GM21576 (cell line): ENCODE data around the gene CTBP1.

Experiments used
- ATAC-seq: cut with Tn5 transposase; IDR thresholded peaks from one replicate; pipeline ENCODE4 v1.9.1; 2021; ENCODE audit warnings: mild to moderate bottlenecking, moderate library complexity; ENCODE audit not compliant: unreplicated experiment

The CTBP1 gene

DNA sequence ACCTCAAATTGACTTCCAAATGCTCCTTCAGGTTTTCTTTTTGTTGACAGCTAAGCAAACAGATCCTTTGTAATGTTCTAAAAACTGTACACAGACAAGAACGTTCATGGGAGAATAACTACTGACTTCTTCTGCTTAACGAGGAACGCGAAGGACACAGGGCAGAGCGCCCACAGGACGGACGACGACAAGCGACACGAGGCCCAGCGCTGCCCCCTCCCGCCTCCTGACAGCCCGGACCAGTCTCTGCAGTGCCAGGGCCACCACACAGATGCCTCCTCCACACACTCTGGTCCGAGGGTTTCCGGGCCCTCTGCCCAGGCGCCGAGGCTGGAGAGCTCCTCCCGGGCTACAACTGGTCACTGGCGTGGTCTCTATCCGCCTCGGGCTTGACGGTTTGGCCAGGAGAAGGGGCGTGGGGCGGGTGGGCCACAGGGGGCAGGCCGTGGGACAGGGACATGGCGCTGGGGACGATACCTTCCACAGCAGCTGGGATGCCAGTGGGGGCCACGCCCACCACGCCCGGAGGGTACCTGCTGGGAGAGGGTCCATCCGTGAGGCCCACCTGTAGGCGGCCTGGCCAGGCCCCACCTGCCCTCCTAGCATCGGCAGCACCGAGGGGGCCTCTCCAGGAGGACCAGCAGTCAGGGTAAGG is 36.9 kb downstream of the CTBP1 start:
- no peak for ATAC-seq

DNA sequence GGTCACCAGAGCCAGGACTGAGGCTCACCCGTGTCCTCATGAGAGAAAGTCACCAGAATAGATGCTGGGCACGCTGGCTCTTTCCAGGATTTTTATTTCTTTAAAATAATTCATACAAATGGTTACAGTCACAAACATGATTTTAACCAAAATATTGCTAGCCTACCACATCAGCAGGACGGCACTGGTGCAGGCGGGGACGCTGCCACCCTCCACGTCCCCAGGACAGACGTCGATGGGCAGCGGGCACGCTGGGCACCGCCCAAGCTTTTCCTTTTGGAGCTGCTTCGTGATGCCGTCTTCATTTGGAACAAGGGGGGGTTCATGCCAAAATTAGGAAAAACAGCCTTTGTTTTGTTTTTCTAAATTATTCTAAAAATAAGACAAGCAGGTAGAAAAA is 37.6 kb downstream of the CTBP1 start:
- no peak for ATAC-seq

DNA sequence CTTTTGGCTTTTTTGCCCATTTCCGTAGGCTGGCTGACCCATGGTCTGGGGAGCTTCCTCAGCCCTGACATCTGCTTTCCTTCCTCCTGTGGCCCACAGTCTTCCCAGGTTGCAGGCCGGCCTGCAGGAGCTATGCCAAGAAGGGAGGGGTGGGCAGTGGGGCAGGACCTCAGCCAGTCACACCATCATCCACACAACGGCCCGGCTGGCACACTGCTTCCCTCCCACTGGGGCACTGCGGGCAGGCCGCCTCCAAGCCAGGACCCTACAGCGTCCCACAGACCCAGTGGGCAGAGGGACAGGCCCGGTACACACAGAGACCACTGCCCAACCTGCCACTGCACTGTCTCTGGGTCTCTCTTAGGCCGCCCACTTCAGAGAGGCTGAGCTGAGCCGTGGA is 38.0 kb downstream of the CTBP1 start:
- ATAC-seq = no peak

DNA sequence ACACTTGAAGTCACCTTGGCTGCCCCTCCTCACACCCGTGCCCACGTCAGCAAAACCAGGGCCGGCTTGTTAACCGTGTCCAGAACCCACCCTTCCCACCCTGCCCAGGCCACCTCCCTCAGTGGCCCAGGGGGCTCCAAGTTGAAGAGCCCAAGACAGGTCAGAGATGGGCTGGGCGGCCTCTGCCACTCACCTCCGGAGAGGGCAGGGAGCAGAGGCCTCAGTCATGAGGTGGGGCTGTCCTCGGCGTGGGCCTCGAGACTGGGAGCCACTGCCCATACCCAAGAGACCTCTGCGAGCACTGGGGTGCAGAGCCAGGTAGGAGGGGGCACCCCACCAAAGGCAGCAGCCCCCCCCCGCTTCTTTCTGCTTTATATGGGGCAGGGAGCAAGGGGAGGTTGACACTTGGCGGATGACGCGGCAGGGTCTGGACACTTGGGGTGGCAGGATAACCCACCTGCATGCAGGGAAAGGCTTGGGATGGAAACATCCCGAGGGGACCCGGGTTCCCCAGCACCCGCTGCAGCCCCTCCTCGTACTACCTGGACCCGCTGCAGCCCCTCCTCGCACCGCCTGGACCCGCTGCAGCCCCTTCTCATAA is 38.6 kb downstream of the CTBP1 start:
- no peak for ATAC-seq

DNA sequence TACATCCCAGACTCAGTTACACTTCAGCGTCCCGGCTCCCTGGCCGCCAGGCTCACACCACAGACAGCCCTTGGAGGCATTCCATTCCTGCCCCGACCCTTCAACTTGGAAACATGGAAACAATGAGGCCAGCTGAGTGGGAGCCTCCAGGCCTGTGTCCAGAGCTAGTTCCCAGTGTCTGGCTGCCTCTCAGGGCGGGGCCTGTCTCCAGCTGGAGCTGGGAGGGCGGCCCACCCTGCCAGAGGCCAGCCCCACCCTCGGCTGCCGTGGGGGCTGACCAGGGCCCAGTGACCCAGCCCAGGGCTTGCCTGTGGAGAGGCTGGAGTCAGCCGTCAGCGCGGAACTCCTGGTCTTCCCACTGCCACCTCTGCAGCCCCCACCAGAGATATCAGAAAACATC is 39.1 kb downstream of the CTBP1 start:
- no peak for ATAC-seq

DNA sequence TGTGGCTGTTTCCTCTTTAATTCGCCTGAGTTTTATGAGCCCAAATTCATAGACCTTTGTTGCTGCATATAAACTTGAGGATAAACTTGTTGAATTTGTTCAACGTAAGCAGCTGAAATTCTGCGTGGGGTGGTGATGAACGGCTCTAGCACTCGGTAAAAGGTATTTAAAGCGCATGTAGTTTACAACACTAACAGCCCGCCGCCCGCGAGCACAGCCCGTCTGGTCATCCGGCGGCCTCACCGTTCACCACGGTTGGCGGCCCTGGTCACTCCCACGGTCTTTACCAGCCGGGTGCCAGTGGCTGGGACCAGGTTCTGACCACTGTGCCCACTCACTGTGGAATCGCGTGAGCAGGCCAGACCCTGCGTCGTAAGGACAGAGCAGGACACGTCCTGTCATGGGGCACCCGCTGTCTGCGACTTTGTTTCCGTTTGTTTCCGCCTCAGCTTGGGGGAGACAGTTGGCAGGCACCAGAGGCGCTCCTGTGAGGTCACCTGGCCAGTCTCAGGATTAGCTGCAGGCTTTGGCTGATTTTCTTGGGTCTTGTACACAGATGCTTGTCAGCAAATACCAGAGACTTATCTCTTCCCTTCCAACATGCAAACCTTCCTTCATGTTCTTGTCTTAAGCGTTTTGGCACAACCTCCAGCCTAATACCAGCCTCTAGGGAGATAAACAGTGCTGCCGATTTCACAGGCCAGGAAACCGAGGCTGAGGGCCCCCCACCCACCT is 39.8 kb downstream of the CTBP1 start:
- ATAC-seq = no peak

DNA sequence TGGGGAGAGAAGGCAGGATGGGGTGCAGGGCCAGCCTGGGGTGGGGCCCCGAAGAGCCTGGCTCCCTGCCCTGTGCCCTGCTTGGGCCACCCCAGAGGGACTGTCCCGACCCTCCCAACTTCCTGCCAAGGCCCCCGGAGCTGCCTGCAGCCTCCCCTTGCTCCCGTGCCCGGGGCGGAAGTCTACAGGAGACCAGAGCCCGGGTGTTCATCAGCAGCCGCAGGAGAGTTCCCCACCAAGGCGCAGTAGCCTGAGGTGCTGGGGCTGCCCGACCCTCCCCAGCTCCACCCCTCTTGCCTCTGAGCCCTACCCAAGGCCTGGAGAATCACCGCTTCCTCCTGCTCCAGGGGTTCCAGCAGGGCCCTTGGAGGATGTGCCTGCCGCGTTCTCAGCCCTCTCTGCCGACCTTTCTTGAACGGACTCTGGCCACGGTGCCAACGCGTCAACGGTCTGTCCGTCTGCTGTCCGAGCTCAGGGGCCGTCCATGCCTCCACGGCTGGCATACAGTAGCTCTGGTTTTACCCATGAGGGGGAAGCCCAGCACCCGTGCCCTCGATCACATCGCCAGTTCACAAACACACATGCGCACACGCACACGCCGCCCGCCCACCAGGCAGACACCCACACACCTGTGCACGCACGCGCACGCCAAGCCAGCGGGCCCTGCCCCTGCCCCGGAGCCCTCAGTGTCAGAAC is 40.5 kb downstream of the CTBP1 start:
- ATAC-seq = no peak

DNA sequence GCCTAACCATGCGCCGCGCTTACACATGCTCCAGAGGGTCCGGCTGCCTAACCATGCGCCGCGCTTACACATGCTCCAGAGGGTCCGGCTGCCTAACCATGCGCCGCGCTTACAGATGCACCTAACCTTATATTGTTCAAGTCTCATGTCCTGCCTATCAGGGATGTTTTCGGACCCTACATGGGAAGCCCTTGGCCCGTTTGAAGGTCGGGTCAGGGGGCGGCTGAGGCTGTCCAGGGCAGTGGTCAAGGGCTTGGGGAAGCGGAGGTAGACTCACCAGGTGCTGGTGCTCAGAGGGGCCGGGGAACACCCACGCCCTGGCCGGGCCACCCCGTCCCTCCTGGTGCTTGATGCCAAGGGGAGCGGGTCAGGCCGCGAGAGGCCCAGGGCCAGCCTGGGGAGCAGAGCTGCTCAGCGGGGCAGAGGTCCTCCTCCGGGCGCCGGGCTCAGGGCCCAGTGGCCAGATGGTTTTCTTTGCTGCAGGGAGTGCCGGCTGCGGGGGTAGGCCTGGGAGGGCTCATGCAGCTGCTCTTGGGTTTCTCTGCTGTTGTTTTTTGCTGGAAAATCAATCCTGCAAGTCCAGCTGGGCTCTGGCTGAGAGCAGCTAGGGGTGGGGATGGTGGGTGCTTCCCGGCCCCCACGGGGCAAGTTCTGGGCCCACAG is 41.2 kb downstream of the CTBP1 start:
- ATAC-seq = no peak

DNA sequence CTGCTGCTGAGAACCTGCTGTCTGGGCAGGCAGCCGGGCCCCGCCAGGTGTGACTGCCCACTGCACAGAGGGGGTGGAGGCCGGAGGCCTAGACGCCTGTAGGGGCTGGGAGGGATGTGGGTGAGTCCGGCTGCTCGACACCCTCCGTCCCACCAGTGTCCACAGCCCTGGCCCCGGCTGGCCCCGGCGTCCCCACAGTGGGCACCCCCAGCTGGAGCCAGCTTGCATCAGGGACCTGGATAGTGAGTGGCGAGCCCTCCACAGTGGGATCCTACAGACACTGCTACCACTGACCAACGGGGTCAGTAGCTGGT is 41.8 kb downstream of the CTBP1 start:
- ATAC-seq = no peak

DNA sequence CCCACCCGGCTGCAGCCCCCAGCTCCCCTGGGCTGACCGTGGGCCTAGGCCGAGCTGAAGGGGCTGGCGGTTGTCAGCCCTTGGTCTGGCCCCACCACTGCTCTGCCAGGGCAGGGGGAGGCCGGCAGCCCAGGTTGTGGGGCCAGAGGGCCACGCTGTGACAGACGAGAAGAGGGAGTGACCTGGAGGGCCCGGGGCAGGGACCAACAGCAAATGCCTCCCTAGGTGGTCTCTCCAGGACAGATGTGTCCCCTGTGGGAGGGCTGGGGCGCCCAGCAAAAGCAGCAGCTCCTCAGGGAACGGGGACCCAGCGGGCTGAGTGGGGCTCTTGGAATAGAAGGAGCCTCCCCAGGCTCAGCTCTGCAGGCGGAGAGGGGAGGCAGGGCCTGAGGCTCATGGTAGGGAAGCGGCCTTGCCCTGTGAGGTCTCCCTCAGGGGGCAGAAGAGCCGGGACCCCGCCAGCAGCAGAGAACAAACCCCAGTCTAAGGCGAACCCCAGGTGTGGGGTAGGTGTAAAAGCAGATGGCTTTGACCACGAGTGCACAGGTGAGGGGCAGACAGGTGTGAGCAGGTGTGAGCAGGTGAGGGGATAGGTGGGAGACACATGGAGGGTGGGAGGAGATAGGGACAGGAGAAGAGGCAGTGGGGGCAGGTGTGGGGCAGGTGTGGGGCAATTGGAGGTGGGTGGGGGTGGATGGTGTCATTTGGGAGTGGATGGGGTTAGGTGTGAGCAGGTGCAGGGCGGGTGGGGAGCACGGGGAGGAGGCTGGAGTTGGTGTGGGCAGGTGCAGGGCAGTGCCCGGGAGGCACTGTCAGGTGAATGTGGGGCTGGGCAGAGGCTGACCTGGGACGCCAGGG is 42.4 kb downstream of the CTBP1 start:
- no peak for ATAC-seq

DNA sequence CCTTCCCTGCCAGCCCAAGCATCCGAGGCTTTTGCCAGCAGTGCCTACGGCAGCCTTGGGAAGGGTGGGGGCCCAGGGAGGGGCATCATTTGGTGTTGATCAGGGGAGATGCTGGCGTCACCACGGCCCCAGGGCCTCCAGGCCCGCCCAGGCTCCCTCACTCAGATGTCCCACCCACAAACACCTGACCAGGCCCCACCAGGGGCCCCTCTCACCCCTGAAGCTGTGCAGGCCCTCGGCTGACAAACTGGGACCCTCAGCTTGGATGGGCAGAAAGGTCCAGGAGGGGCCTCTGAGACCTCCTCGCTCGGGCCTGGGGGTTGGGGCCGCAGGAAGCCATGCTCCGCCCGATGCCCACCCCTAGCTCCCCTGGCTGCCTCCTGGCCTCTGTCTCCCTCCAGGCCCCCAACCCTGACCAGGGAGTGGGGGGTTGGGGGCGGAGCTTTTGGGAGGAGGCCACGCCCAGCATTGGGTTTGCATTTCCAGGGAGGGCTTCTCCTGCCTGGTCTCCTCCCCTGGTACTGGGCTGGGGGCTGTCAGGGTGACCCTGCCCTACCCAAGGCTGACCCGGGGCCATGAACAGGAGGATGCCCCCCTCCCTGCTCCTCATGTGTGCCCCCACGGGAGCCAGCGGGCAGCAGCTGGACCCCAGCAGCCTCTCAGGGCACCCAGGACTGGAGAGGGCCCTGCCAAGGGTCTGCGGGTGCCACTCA is 43.2 kb downstream of the CTBP1 start:
- no peak for ATAC-seq

DNA sequence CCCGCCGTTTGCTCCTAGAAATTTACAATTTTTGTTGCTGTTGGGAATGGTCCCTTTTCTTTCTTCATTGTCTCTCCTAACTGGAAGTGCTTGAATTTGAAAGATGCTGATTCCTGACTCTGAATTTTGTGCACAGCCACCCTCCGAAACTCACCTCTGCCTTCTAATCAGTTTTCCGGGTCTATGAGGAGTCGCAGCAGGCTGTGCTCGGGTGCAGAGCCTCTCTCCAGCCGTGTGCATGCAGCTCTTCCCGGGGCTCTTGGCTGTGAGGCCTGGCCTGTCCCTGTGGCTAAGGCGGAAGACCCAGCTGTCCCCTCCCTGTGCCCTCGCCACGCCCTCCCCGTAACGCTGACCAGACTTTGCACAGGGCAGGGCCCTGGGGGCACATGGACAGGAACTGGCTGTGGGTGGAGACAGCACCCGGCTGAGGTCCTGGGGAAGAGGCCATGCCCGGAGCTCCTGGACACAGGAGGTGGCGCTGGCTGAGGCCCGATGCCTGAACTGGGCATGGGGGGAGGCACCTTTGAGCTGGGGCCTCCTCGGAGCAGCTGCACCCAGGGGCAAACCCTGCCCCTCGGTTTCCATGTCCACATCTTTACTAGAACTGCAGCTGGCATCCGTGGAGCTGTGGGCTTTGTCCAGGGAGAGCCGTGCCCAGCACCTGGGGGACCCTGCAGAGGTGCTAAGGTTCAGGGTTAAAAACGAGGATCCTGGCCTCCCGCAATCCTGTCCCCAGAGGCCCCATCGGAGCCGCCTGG is 43.9 kb downstream of the CTBP1 start:
- no peak for ATAC-seq

DNA sequence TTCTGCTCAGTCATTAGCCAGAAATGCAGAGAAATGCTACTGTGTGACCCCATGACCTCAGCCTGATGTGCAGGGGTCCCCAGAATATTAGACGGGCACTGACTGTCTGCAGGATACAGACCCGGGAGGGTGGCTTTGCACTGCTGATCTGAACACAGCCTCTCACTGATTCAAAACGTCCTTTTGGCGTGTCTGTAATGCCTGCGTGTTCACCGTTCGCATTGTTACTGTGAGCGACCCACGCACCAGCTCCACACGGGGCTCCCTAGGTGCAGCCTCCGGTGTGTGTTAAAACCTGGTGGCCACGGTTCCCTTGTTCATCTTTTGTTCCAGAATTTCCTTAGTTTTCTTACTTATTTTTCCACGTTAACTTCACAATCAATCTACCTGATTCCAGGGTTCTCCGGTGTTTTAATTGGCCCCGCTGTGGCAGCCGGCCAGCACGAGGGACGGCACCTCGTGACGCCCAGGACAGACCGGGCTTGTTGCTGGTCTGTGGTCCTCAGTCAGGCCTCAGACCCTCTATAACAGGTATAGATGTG is 44.6 kb downstream of the CTBP1 start:
- no peak for ATAC-seq

DNA sequence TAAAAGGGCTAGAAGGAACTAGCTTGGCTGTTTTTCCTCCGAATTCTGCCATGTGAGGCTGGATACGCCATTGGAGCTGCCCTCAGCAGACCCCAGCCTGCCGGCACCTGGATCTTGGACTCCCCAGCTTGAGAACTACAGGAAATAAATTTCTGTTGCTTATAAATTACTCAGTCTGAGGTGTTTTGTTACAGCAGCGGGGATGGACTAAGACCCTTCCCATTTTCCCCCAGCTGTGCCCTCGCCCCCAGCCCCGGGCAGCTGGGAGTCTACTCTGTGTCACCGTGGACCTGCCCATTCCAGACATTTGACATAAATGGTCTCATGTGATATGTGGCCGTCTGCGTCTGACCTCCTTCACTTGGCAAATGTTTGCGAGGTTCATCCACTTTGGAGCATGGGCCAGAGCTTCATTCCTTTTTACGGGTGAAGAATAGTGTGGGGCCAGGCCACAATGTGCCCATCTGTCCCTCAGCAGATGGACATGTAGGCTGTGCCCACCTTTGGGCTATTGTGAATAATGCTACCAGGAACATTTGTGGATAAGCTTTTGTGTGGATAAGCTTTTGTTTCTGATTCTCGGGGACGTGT is 45.8 kb downstream of the CTBP1 start:
- no peak for ATAC-seq

DNA sequence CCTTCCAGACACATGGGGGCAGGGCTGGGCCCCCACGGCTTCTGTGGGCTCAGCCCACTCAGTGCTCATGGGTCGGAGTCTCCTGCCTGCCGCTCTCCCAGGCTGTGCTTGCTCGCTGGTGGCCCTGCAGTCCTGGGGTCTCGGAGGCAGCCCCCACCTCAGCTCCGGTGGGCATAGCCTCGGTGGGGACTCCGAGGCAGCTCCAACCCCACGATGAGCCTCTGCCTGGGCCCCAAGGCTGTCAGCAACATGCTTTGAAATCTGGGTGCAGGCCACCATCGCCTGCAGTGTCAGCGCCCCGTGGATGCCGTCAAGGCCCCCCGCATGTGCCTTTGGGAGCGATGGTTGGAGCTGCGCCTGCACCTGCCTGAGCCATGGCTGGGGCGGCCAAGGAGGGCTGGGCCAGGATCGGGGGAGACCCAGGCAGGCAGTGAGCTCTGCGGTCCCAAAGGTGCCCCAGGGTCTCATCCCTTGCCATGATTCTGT is 46.4 kb downstream of the CTBP1 start:
- no peak for ATAC-seq

DNA sequence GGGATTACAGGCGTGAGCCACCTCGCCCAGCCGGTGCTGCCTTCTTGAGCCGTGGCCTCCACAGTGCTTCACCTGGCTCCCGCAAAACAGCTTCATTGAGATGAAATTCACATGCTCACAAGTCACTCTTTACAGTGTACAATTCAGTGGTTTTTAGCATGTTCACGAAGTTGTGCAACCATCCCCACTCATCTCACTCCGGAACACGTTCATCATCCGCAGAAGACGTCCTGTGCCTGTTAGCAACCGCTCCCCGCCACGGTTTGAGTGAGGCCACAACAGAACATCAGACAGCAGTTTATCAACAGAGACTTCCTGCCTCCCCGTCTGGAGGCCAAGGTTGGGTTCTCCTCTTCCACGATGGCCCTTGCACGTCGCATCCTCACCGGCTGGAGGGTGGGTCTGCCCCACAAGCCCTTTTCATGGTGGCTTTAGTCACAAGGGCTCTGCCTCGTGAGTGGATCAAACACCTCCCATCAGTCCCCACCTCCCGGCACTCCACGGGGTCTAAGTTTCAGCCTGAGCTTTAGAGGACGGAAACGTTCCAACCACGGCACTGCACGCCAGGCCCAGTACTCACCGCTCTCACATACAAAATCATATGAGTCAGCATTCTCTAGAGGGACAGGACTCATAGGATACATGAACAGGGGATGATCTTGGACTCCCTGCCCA is 46.9 kb downstream of the CTBP1 start:
- peak; percentile 32 for ATAC-seq

DNA sequence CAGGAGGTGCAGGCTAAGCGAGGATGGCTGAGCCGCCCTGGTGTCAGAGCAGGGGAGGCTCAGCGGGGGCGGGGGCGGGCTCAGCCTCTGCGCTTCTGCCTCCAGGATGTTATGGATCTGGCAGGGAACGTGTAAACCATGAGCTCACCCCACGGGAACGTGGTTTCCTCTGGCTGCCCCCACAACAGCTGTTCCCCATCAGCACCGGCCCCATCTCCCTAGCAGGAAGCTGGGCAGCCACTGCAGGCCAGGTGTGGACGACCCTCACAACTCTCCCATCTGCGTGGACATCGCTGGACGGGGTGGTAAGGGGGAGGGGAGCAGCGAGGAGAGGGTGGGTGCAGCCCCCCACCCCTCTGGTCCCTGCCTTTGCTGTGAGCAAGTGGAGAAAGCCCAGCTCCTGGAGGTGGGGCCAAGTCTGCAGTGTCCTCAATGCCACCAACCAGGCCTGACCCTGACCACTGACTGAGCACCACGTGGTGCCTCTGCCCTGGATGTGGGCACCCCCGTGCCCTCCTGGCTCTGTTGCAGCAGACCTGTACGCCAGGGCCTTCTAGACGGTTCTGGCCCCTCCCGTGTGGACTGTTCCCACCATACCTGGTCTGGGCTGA is 48.4 kb downstream of the CTBP1 start:
- peak; percentile 22 for ATAC-seq
